Neural cell (in vitro differentiated cells): Measurements from ENCODE around the gene ANKRD29. TPM values are rescaled to one million over a fixed set of nuclear protein-coding genes. Genes with fewer than 3 reads are reported as not detected.

ENCODE experiments used
- H2AFZ ChIP-seq: fragments of 200-600, 300-800 bp; sonication (generic), shearing (Covaris generic); 2 replicates; pipeline ENCODE4 v1.6.0; 2014; ENCODE audit warnings: low read depth, mild to moderate bottlenecking, antibody characterized with exemption, low read length, moderate library complexity
- H3F3A ChIP-seq: fragments of 200-600 bp; shearing (Covaris generic); 2 replicates; pipeline ENCODE4 v1.6.1; 2016; ENCODE audit warnings: mild to moderate bottlenecking, moderate library complexity, mixed read lengths, antibody characterized with exemption, low read length; ENCODE audit not compliant: insufficient read depth, poor library complexity, severe bottlenecking
- H3K27ac ChIP-seq: fragments of 200-600, 300-800 bp; sonication (generic), shearing (Covaris generic); 2 replicates; pipeline ENCODE4 v1.5.1; 2014; ENCODE audit warnings: mild to moderate bottlenecking, low read length, moderate library complexity
- H3K27me3 ChIP-seq: fragments of 300-800, 200-600 bp; sonication (generic), shearing (Covaris generic); 2 replicates; pipeline ENCODE4 v1.6.0; 2014; ENCODE audit warnings: mild to moderate bottlenecking, low read depth, low read length, moderate library complexity; ENCODE audit not compliant: insufficient read depth
- H3K36me3 ChIP-seq: fragments of 300-800, 200-600 bp; sonication (generic), shearing (Covaris generic); 2 replicates; pipeline ENCODE4 v1.5.1; 2014; ENCODE audit warnings: mild to moderate bottlenecking, antibody characterized with exemption, low read length, moderate library complexity; ENCODE audit not compliant: insufficient read depth
- H3K4me2 ChIP-seq: fragments of 300-800, 200-600 bp; sonication (generic), shearing (Covaris generic); 2 replicates; pipeline ENCODE4 v1.6.0; 2014; ENCODE audit warnings: mild to moderate bottlenecking, low read length
- H3K4me3 ChIP-seq: fragments of 300-800, 200-600 bp; sonication (generic), shearing (Covaris generic); 2 replicates; pipeline ENCODE4 v1.5.1; 2014; ENCODE audit warnings: mild to moderate bottlenecking, low read length, moderate library complexity
- H3K79me2 ChIP-seq: fragments of 200-600 bp; shearing (Covaris generic); replicated peaks from 2 replicates; pipeline ENCODE4 v1.6.0; 2014; ENCODE audit warnings: mild to moderate bottlenecking, low read length, moderate library complexity; ENCODE audit not compliant: insufficient read depth
- H3K9ac ChIP-seq: fragments of 300-800, 200-600 bp; sonication (generic), shearing (Covaris generic); 2 replicates; pipeline ENCODE4 v1.6.1; 2016; ENCODE audit warnings: mild to moderate bottlenecking, low read length, mixed read lengths
- H3K9me2 ChIP-seq: fragments of 200-600 bp; shearing (Covaris generic); 2 replicates; pipeline ENCODE4 v1.6.1; 2016; ENCODE audit warnings: mild to moderate bottlenecking, low read length, mixed read lengths; ENCODE audit not compliant: insufficient read depth
- H3K9me3 ChIP-seq: fragments of 200-600, 300-800 bp; sonication (generic), shearing (Covaris generic); 2 replicates; pipeline ENCODE4 v1.6.1; 2016; ENCODE audit warnings: mild to moderate bottlenecking, mixed run types, low read length, moderate library complexity, mixed read lengths
- H4K20me1 ChIP-seq: fragments of 200-600 bp; shearing (Covaris generic); 2 replicates; pipeline ENCODE4 v1.6.1; 2016; ENCODE audit warnings: mild to moderate bottlenecking, mixed run types; ENCODE audit not compliant: insufficient read depth
- CTCF ChIP-seq: fragments of 450-650 bp; IDR thresholded peaks from 2 replicates; pipeline ENCODE4 v1.5.1; 2014; ENCODE audit warnings: antibody characterized with exemption, mild to moderate bottlenecking, moderate library complexity; ENCODE audit not compliant: poor library complexity, severe bottlenecking
- EP300 ChIP-seq: fragments of 450-650 bp; conservative IDR thresholded peaks from 2 replicates; pipeline ENCODE4 v1.6.1; 2014; ENCODE audit warnings: antibody characterized with exemption, mild to moderate bottlenecking, moderate library complexity; ENCODE audit not compliant: poor library complexity, severe bottlenecking
- EZH2 ChIP-seq: fragments of 200-600, 300-800 bp; shearing (Covaris generic), sonication (generic); IDR thresholded peaks from 2 replicates; pipeline ENCODE4 v1.6.1; 2014; ENCODE audit warnings: antibody characterized with exemption, low read length, borderline replicate concordance, mild to moderate bottlenecking; ENCODE audit not compliant: insufficient read depth, poor library complexity, severe bottlenecking
- MXI1 ChIP-seq: fragments of 450-650 bp; conservative IDR thresholded peaks from 2 replicates; pipeline ENCODE4 v1.6.1; 2014; ENCODE audit warnings: antibody characterized with exemption, mild to moderate bottlenecking; ENCODE audit not compliant: poor library complexity, severe bottlenecking
- POLR2AphosphoS5 ChIP-seq: IDR thresholded peaks from 2 replicates; pipeline ENCODE4 v1.6.1; 2012
- RAD21 ChIP-seq: fragments of 450-650 bp; conservative IDR thresholded peaks from 2 replicates; pipeline ENCODE4 v1.6.1; 2014; ENCODE audit warnings: antibody characterized with exemption, mild to moderate bottlenecking, moderate library complexity
- REST ChIP-seq: IDR thresholded peaks from 2 replicates; pipeline ENCODE4 v1.6.1; 2012; ENCODE audit warnings: borderline replicate concordance
- SMC3 ChIP-seq: fragments of 450-650 bp; conservative IDR thresholded peaks from 2 replicates; pipeline ENCODE4 v1.6.1; 2014; ENCODE audit warnings: antibody characterized with exemption, mild to moderate bottlenecking, moderate library complexity; ENCODE audit not compliant: poor library complexity
- TAF1 ChIP-seq: IDR thresholded peaks from 2 replicates; pipeline ENCODE4 v1.6.1; 2012; ENCODE audit warnings: low read depth
- polyA plus RNA-seq: library from polyadenylated mRNA; depleted of rRNA; stranded (reverse); fragments of >200 nt; gene quantifications from 2 replicates; pipeline ENCODE4 v1.2.3, GENCODE V29; 2014

Gene ANKRD29
- polyA plus RNA-seq, 1 donor from 2014 or later, result 4.9 TPM

- Histone ChIP-seq H3K9me2 (no peaks in the 10 kb centered on the region), H2AFZ (no peak overlapping the region), H3K36me3 (no peaks in the 10 kb centered on the region), H3K27me3 (no peaks in the 10 kb centered on the region), H3K4me2 (no peak overlapping the region), H3K4me3 (no peak overlapping the region), H4K20me1 (no peaks in the 10 kb centered on the region), H3K9me3 (no peaks in the 10 kb centered on the region), H3K27ac (no peak overlapping the region), H3K9ac (no peak overlapping the region), H3F3A (no peaks in the 10 kb centered on the region), H3K79me2 (no peaks in the 10 kb centered on the region)
- TF ChIP-seq MXI1 (no peak), REST (no peak), SMC3 (no peak), RAD21 (no peak), POLR2AphosphoS5 (no peak), EZH2 (no peak)
Measured at GRCh38 chr18:23645568-23646175, 17.0 kb downstream of the ANKRD29 start.

GRCh38 chr18:23643815-23644490 is 18.8 kb downstream of the ANKRD29 start:
- H3F3A ChIP-seq, result no peaks in the 10 kb centered on the region
- H3K4me3 ChIP-seq, result no peak overlapping the region
- H3K36me3 ChIP-seq, result no peaks in the 10 kb centered on the region
- no peak overlapping the region for H3K27ac ChIP-seq
- H2AFZ ChIP-seq, result no peak overlapping the region
- H3K4me2 ChIP-seq, result no peak overlapping the region
- H3K9me2 ChIP-seq, result no peaks in the 10 kb centered on the region
- no peaks in the 10 kb centered on the region for H4K20me1 ChIP-seq
- H3K79me2 ChIP-seq, result no peaks in the 10 kb centered on the region
- H3K9me3 ChIP-seq, result no peaks in the 10 kb centered on the region
- TF ChIP-seq EZH2 (no peak), CTCF (no peak), REST (no peak), SMC3 (no peak), TAF1 (no peak), POLR2AphosphoS5 (no peak), MXI1 (no peak), EP300 (no peak)
- no peak overlapping the region for H3K9ac ChIP-seq
- no peaks in the 10 kb centered on the region for H3K27me3 ChIP-seq
